ENCODE data around the gene REXO1. TPM values are rescaled to one million over a fixed set of nuclear protein-coding genes. Genes with fewer than 3 reads are reported as not detected.
A peak's percentile ranks its signal among the peaks of the same experiment; 100 is the strongest.

Gene REXO1
- polyA plus RNA-seq, 1 experiment, result 11.0 TPM

- H3K4me3 ChIP-seq (ENCODE audit: low read depth, low read length), result no peak overlapping the region
- CTCF ChIA-PET, result interaction anchor here (0.6 to 2.1 kb wide), 6 partner anchors 9 to 313 kb away, joined by 3 to 17 read pairs (median 4); no protein-coding TSS in a partner anchor
- TF ChIP-seq, protein P1, sequence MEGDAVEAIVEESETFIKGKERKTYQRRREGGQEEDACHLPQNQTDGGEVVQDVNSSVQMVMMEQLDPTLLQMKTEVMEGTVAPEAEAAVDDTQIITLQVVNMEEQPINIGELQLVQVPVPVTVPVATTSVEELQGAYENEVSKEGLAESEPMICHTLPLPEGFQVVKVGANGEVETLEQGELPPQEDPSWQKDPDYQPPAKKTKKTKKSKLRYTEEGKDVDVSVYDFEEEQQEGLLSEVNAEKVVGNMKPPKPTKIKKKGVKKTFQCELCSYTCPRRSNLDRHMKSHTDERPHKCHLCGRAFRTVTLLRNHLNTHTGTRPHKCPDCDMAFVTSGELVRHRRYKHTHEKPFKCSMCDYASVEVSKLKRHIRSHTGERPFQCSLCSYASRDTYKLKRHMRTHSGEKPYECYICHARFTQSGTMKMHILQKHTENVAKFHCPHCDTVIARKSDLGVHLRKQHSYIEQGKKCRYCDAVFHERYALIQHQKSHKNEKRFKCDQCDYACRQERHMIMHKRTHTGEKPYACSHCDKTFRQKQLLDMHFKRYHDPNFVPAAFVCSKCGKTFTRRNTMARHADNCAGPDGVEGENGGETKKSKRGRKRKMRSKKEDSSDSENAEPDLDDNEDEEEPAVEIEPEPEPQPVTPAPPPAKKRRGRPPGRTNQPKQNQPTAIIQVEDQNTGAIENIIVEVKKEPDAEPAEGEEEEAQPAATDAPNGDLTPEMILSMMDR (IDR thresholded peaks at IDR 0.05; ENCODE audit: insufficient read depth, low read depth, low read length), result no peak
- no peak for DNase-seq (ENCODE audit: low read depth)
- POLR2A ChIA-PET, result no interaction called here
- no peaks in the 10 kb centered on the region for H3K27me3 ChIP-seq (ENCODE audit: control insufficient read depth, insufficient read depth, low read length)
- peaks cover 5% of the 10 kb centered on the region for H3K36me3 ChIP-seq (ENCODE audit: control insufficient read depth, insufficient read depth, low read length)
These were observed 820 bp upstream of the REXO1 start for GRCh38 chr19:1849132-1849474.

- Histone ChIP-seq H3K36me3 (ENCODE audit: control insufficient read depth, insufficient read depth, low read length) (peaks cover 3% of the 10 kb centered on the region), H3K4me3 (ENCODE audit: low read depth, low read length) (peak overlapping the region; percentile 91), H3K27me3 (ENCODE audit: control insufficient read depth, insufficient read depth, low read length) (no peaks in the 10 kb centered on the region)
- DNase-seq (ENCODE audit: low read depth), result no peak
- POLR2A ChIA-PET, result no interaction called here
- CTCF ChIA-PET, result interaction anchor here (0.6 to 2.6 kb wide), 3 partner anchors 7 to 19 kb away, joined by 3 to 19 read pairs (median 7); no protein-coding TSS in a partner anchor
- TF ChIP-seq, protein P1 (IDR thresholded peaks at IDR 0.05; ENCODE audit: insufficient read depth, low read depth, low read length), result no peak
These were observed 442 bp downstream of the REXO1 start for GRCh38 chr19:1847684-1848398.

GRCh38 chr19:1847348-1847683, 967 bp downstream of the REXO1 start:
- CTCF ChIA-PET, result interaction anchor here (0.6 to 2.6 kb wide), 3 partner anchors 8 to 19 kb away, joined by 3 to 19 read pairs (median 7); no protein-coding TSS in a partner anchor
- POLR2A ChIA-PET, result no interaction called here
- TF ChIP-seq, protein P1 (IDR thresholded peaks at IDR 0.05; ENCODE audit: insufficient read depth, low read depth, low read length), result no peak
- Histone ChIP-seq H3K36me3 (ENCODE audit: control insufficient read depth, insufficient read depth, low read length) (peaks cover 3% of the 10 kb centered on the region), H3K4me3 (ENCODE audit: low read depth, low read length) (peak overlapping the region; percentile 91), H3K27me3 (ENCODE audit: control insufficient read depth, insufficient read depth, low read length) (no peaks in the 10 kb centered on the region)
- no peak for DNase-seq (ENCODE audit: low read depth)

DNA sequence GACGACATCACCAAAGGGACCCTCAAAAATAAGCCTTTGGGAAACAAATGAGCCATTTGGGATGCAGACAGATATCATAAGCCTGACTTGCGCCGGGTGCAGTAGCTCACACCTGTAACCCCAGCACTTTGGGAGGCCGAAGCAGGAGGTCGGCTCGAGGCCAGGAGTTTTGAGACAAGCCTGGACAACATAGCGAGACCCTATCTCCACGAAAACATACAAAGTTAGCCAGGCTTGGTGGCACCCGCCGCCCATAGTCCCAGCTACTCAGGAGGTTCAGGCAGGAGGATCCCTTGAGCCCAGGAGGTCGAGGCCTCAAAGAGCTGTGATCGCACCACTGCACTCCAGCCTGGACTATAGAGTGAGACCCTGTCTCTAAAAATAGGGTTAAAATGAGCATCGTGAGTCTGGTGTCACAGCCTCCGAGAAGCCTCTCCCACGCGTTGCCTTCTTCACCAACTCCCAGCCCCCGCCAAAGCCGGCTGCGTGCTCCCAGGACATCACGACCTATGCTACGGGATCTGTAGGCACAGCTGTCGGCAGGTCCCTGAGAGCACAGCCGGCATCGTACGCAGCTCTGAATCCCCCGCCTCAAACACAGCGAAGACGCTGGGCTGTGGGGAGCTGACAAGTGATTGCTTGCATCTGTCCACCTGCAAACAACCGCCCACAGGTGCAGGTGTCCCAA, 1.6 kb downstream of the REXO1 start:
- peaks cover 3% of the 10 kb centered on the region for H3K36me3 ChIP-seq (ENCODE audit: control insufficient read depth, insufficient read depth, low read length)
- H3K4me3 ChIP-seq (ENCODE audit: low read depth, low read length), result peak overlapping the region; percentile 91
- TF ChIP-seq, protein P1 (IDR thresholded peaks at IDR 0.05; ENCODE audit: insufficient read depth, low read depth, low read length), result no peak
- ChIA-PET CTCF (interaction anchor here (0.6 to 2.6 kb wide), 4 partner anchors 9 to 33 kb away, joined by 3 to 19 read pairs (median 6); no protein-coding TSS in a partner anchor), POLR2A (no interaction called here)
- H3K27me3 ChIP-seq (ENCODE audit: control insufficient read depth, insufficient read depth, low read length), result no peaks in the 10 kb centered on the region
- no peak for DNase-seq (ENCODE audit: low read depth)

DNA sequence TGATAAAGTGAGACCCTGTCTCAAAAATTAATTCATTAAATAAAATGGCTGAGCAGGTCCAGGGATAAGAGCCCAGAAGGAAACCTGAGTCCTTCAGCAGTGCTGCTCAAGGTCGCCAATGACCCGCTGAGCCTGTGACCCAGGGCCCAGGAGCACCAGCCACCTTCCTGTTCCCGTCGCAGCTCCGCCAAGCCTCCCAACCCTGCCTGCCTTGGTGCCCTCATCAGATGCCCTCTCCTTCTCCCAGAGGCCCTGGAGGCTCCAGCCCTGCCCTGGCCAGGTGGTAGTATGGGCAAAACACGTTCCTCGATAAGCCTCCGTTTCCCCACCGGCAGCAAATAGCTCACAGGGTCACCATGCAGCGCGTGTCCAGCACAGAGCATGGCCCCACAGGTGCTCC, 2.6 kb downstream of the REXO1 start:
- Histone ChIP-seq H3K27me3 (ENCODE audit: control insufficient read depth, insufficient read depth, low read length) (no peaks in the 10 kb centered on the region), H3K36me3 (ENCODE audit: control insufficient read depth, insufficient read depth, low read length) (peaks cover 2% of the 10 kb centered on the region), H3K4me3 (ENCODE audit: low read depth, low read length) (no peak overlapping the region)
- TF ChIP-seq, protein P1 (IDR thresholded peaks at IDR 0.05; ENCODE audit: insufficient read depth, low read depth, low read length), result no peak
- no peak for DNase-seq (ENCODE audit: low read depth)
- ChIA-PET CTCF (interaction anchor here (1.1 to 2.6 kb wide), 4 partner anchors 8 to 32 kb away, joined by 3 to 19 read pairs (median 6); no protein-coding TSS in a partner anchor), POLR2A (no interaction called here)

Measured in BJ (cell line).